CD4-positive, CD25-positive, alpha-beta regulatory T cell (primary cell): ENCODE measurements around the gene UHRF1. TPM values are rescaled to one million over a fixed set of nuclear protein-coding genes. Genes with fewer than 3 reads are reported as not detected.
"Not testable (repeated sequence)": the region's sequence is repeated elsewhere in the genome, so short reads cannot be mapped to it uniquely, and the experiment has no call there.

Source experiments
- ATAC-seq, 2 donors: fragments of 150-1000 bp; cut with Tn5 transposase; one replicate each; pipeline ENCODE4 v1.10.0; 2021; ENCODE audit warnings: low read depth in 2 of 2, moderate number of reproducible peaks in 2 of 2, moderate library complexity in 1 of 2
- DNase-seq, 3 donors: peaks; one replicate each; pipeline versions ENCODE4 v3.0.0 to v3.0.0-alpha.2; 2012 to 2022; ENCODE audit warnings: mixed read lengths in 1 of 3
- H3K27ac ChIP-seq: one replicate; pipeline ENCODE4 v1.7.0; 2013; ENCODE audit warnings: mild to moderate bottlenecking, low read length; ENCODE audit not compliant: insufficient read depth, poor library complexity, severe bottlenecking
- H3K27me3 ChIP-seq: one replicate; pipeline ENCODE4 v1.7.0; 2013; ENCODE audit warnings: low read length; ENCODE audit not compliant: control insufficient read depth, insufficient read depth
- H3K36me3 ChIP-seq: one replicate; pipeline ENCODE4 v1.7.0; 2013; ENCODE audit warnings: mild to moderate bottlenecking, low read length, moderate library complexity; ENCODE audit not compliant: control insufficient read depth, insufficient read depth
- H3K4me1 ChIP-seq: 2 replicates; pipeline ENCODE4 v1.7.0; 2013; ENCODE audit warnings: mild to moderate bottlenecking, low read length; ENCODE audit not compliant: insufficient read depth, control insufficient read depth, poor library complexity, severe bottlenecking
- H3K4me3 ChIP-seq: one replicate; pipeline ENCODE4 v1.7.0; 2013; ENCODE audit warnings: low read depth, mild to moderate bottlenecking, low read length, moderate library complexity
- H3K9me3 ChIP-seq, 2 experiments: 1 replicate in 1 of 2; 2 replicates in 1 of 2; pipeline ENCODE4 v1.7.0; 2013; ENCODE audit warnings: low read length in 2 of 2, mild to moderate bottlenecking in 1 of 2, moderate library complexity in 1 of 2; ENCODE audit not compliant: control insufficient read depth in 2 of 2
- H3K27ac Mint-ChIP-seq, 3 donors: one replicate each; pipeline ENCODE4 v1.8.0; 2020 to 2022; ENCODE audit warnings: mild to moderate bottlenecking in 3 of 3, mixed read lengths in 3 of 3, moderate library complexity in 2 of 3
- H3K27me3 Mint-ChIP-seq: one replicate; pipeline ENCODE4 v1.8.0; 2022; ENCODE audit warnings: mild to moderate bottlenecking, mixed read lengths
- H3K36me3 Mint-ChIP-seq: one replicate; pipeline ENCODE4 v1.8.0; 2020; ENCODE audit warnings: mixed read lengths
- H3K4me1 Mint-ChIP-seq, 4 donors: one replicate each; pipeline ENCODE4 v1.8.0; 2020 to 2022; ENCODE audit warnings: mixed read lengths in 4 of 4, mild to moderate bottlenecking in 1 of 4
- H3K4me3 Mint-ChIP-seq, 4 donors: one replicate each; pipeline ENCODE4 v1.8.0; 2020 to 2022; ENCODE audit warnings: mild to moderate bottlenecking in 4 of 4, mixed read lengths in 4 of 4, moderate library complexity in 3 of 4
- H3K9me3 Mint-ChIP-seq, 7 donors: one replicate each; pipeline ENCODE4 v1.8.0; 2020 to 2022; ENCODE audit warnings: mixed read lengths in 7 of 7, mild to moderate bottlenecking in 3 of 7, moderate library complexity in 2 of 7
- polyA plus RNA-seq, 4 donors: library from polyadenylated mRNA; unstranded; fragments of 300-500 nt; fragmentation: Illumina TruSeq; gene quantifications; one replicate each; pipeline ENCODE4 v1.2.3, GENCODE V29; 2021
- total RNA-seq: library from RNA; stranded (reverse); gene quantifications from one replicate; pipeline ENCODE4 v1.2.3, GENCODE V29; 2022

UHRF1 gene
- total and polyA plus RNA-seq, 5 donors from 2014 or later: 0.57 to 2.7 (median 1.1) TPM

DNA sequence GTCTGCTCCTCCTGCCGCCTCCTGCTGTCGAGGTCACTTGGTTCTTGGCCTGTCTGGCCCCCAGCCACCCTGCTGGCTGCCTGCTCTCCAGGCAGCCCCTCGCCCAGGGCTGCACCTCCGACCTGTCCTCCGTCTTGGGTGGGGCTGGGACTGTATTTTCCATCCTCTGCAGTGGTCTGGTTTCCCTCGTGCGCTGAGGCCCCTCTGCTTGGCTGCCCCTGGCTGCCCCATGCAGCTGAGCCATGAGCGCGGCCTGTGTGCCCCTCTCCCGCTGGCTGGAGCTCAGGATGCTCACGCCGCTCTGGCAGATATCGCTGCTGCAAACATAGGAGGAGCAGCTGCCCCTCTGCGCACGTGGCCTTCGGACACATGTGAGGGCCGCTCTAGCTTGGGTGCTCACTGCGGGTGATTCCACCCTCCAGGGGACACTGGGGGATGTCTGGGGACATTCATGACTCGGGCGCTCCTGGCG, 14.0 kb downstream of the UHRF1 start:
- no peaks in the 10 kb centered on the region for H3K27me3 ChIP-seq
- H3K27me3 Mint-ChIP-seq: no peaks in the 10 kb centered on the region
- H3K36me3 Mint-ChIP-seq: no peaks in the 10 kb centered on the region
- H3K27ac ChIP-seq: no peak overlapping the region
- ATAC-seq (no peak), DNase-seq (no peak)
- no peak overlapping the region for H3K27ac Mint-ChIP-seq
- no peaks in the 10 kb centered on the region for H3K4me1 Mint-ChIP-seq
- H3K9me3 Mint-ChIP-seq: no peaks in the 10 kb centered on the region
- no peaks in the 10 kb centered on the region for H3K4me1 ChIP-seq
- H3K4me3 Mint-ChIP-seq: no peak overlapping the region
- no peaks in the 10 kb centered on the region for H3K36me3 ChIP-seq
- no peak overlapping the region for H3K4me3 ChIP-seq
- H3K9me3 ChIP-seq: no peaks in the 10 kb centered on the region

DNA sequence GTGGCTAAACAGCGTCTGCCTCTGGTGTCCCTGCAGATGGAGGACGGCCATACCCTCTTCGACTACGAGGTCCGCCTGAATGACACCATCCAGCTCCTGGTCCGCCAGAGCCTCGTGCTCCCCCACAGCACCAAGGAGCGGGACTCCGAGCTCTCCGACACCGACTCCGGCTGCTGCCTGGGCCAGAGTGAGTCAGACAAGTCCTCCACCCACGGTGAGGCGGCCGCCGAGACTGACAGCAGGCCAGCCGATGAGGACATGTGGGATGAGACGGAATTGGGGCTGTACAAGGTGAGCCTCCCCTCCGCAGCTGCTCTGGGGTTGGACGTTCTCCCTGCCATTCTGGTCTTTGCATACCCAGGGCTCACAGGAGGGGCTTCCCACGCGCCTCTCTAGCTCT, 19.9 kb downstream of the UHRF1 start:
- Histone ChIP-seq H3K4me3 (no peak overlapping the region), H3K27me3 (no peaks in the 10 kb centered on the region), H3K9me3 (no peaks in the 10 kb centered on the region), H3K27ac (no peak overlapping the region), H3K4me1 (no peaks in the 10 kb centered on the region), H3K36me3 (no peaks in the 10 kb centered on the region)
- DNase-seq: no peak
- Mint-ChIP-seq H3K4me1 (no peaks in the 10 kb centered on the region), H3K27ac (no peak overlapping the region), H3K27me3 (no peaks in the 10 kb centered on the region), H3K4me3 (no peak overlapping the region), H3K36me3 (no peaks in the 10 kb centered on the region), H3K9me3 (no peaks in the 10 kb centered on the region)
- no peak for ATAC-seq

DNA sequence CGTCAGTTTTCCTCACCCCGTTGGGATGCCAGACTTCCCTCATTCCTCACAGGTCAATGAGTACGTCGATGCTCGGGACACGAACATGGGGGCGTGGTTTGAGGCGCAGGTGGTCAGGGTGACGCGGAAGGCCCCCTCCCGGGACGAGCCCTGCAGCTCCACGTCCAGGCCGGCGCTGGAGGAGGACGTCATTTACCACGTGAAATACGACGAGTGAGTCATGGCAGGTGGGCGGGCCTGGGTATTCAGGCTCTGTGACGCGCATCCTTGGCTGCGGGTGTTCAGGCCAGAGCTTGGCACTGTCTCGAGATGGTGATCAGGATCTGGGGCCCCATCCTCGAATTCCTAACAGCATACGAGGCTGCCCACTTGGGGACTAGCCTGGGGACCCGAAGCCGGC, 21.4 kb downstream of the UHRF1 start:
- Histone ChIP-seq H3K9me3 (no peaks in the 10 kb centered on the region), H3K4me1 (no peaks in the 10 kb centered on the region), H3K27ac (no peak overlapping the region), H3K36me3 (no peaks in the 10 kb centered on the region), H3K4me3 (no peak overlapping the region), H3K27me3 (no peaks in the 10 kb centered on the region)
- Mint-ChIP-seq H3K27ac (no peak overlapping the region), H3K4me3 (no peak overlapping the region), H3K27me3 (no peaks in the 10 kb centered on the region), H3K4me1 (no peaks in the 10 kb centered on the region), H3K9me3 (no peaks in the 10 kb centered on the region), H3K36me3 (no peaks in the 10 kb centered on the region)
- DNase-seq (no peak), ATAC-seq (no peak)

DNA sequence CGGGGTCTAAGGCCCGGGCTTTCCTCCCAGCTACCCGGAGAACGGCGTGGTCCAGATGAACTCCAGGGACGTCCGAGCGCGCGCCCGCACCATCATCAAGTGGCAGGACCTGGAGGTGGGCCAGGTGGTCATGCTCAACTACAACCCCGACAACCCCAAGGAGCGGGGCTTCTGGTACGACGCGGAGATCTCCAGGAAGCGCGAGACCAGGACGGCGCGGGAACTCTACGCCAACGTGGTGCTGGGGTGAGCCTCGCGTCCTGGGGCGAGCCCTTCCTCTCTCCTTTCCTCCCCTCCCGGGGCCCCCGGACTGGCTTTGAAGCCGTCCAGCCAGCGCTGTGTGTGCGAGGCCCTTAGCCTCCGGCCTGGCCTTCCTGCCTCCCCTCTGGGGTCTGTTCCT, 23.4 kb downstream of the UHRF1 start:
- H3K27me3 ChIP-seq: no peaks in the 10 kb centered on the region
- H3K9me3 ChIP-seq: no peaks in the 10 kb centered on the region
- no peak overlapping the region for H3K27ac ChIP-seq
- Mint-ChIP-seq H3K27me3 (no peaks in the 10 kb centered on the region), H3K27ac (no peak overlapping the region), H3K9me3 (no peaks in the 10 kb centered on the region), H3K4me1 (no peaks in the 10 kb centered on the region), H3K36me3 (no peaks in the 10 kb centered on the region), H3K4me3 (no peak overlapping the region)
- H3K36me3 ChIP-seq: no peaks in the 10 kb centered on the region
- DNase-seq: no peak
- H3K4me3 ChIP-seq: no peak overlapping the region
- H3K4me1 ChIP-seq: no peaks in the 10 kb centered on the region
- no peak for ATAC-seq

DNA sequence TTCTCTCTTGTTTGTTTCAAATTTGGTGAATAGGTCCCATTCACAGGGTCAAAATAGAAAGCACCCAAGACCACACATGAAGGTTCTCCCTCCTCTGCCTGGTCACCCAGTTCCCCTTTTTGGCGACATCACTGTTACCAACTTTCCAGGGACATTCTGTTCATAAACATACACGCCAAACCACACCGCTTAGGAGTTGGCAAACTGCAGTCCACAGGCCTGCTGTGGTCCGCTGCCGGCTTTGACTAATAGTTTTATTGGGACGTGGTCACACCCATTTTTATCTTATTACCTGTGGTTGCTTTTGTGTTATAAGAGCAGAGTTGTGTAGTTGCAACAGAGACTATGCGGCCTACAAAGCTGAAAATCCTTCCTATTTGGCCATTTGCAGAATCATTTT, 24.2 kb downstream of the UHRF1 start:
- no peaks in the 10 kb centered on the region for H3K4me1 ChIP-seq
- no peaks in the 10 kb centered on the region for H3K36me3 Mint-ChIP-seq
- ATAC-seq: no peak
- H3K9me3 Mint-ChIP-seq: peaks cover 0 to 1% (median 0%) of the 10 kb centered on the region in 7 donors
- H3K4me3 Mint-ChIP-seq: no peak overlapping the region
- H3K27me3 Mint-ChIP-seq: no peaks in the 10 kb centered on the region
- peaks cover 0 to 6% (median 0%) of the 10 kb centered on the region in 4 donors for H3K4me1 Mint-ChIP-seq
- no peak for DNase-seq
- no peak overlapping the region for H3K4me3 ChIP-seq
- H3K27ac ChIP-seq: no peak overlapping the region
- no peak overlapping the region for H3K27ac Mint-ChIP-seq
- no peaks in the 10 kb centered on the region for H3K36me3 ChIP-seq
- H3K27me3 ChIP-seq: no peaks in the 10 kb centered on the region
- no peaks in the 10 kb centered on the region for H3K9me3 ChIP-seq

DNA sequence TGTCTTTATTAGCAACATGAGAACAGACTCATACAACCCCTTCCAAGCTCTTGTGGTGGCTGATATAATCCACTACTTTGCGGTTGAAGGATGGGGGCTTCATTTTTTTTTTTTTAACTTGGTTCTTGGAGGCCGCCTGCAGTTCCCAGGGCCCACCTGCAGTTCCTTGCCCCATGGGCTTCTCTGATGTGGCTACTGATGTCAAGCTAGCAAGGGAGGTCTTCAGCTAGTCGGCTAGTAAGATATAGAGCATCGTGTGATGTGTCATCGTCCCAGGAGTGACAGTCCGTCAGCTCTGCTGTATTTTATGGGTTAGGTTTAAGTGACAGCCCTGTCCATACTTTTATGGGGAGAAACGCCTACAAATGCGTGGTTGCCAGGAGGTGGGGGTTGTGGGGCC, 26.1 kb downstream of the UHRF1 start:
- Histone ChIP-seq H3K9me3 (no peaks in the 10 kb centered on the region), H3K4me3 (no peak overlapping the region), H3K4me1 (no peaks in the 10 kb centered on the region), H3K27me3 (no peaks in the 10 kb centered on the region), H3K36me3 (no peaks in the 10 kb centered on the region), H3K27ac (no peak overlapping the region)
- DNase-seq: no peak
- Mint-ChIP-seq H3K27ac (no peak overlapping the region), H3K9me3 (peaks cover 0 to 1% (median 0%) of the 10 kb centered on the region in 7 donors), H3K4me1 (peaks cover 0 to 6% (median 0%) of the 10 kb centered on the region in 4 donors), H3K4me3 (no peak overlapping the region), H3K36me3 (no peaks in the 10 kb centered on the region), H3K27me3 (no peaks in the 10 kb centered on the region)
- ATAC-seq: no peak

DNA sequence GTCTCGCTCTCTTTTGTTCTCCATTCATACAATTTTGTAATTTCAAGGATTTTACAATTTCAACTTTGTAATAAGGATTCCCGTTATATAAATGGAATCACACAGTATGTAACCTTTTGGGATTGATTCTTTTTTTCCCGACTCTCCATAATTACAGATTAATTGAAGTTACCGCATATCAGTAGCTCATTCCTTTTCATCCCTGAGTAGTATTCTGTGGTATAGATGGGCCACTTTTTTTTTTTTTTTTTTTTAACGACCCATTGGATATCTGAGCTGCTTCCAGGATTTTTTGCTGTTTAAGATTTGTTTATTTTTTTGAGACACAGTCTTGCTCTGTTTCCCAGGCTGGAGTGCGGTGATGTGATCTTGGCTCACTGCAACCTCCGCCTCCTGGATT, 27.8 kb downstream of the UHRF1 start:
- Histone ChIP-seq H3K36me3 (no peaks in the 10 kb centered on the region), H3K4me3 (no peak overlapping the region), H3K4me1 (no peaks in the 10 kb centered on the region), H3K27me3 (no peaks in the 10 kb centered on the region), H3K9me3 (no peaks in the 10 kb centered on the region), H3K27ac (no peak overlapping the region)
- Mint-ChIP-seq H3K4me1 (peaks cover 0 to 6% (median 0%) of the 10 kb centered on the region in 4 donors), H3K36me3 (no peaks in the 10 kb centered on the region), H3K27ac (no peak overlapping the region), H3K4me3 (no peak overlapping the region), H3K27me3 (no peaks in the 10 kb centered on the region), H3K9me3 (peaks cover 0 to 1% (median 0%) of the 10 kb centered on the region in 7 donors)
- ATAC-seq (no peak), DNase-seq (no peak)

DNA sequence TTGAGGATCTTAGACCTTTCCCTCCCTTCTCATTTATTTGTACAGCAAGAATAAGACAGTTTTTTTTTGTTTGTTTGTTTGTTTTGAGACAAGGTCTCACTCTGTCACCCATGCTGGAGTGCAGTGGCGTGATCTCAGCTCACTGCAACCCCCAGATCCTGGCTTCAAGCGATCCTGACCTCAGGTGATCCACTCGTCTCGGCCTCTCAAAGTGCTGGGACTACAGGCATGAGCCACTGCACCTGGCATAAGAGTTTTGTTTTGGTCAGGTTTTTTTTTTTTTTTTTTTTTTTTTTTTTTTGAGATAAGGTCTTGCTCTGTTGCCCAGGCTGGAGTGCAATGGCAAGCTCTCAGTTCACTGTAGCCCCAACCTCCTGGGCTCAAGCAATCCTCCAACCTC, 29.2 kb downstream of the UHRF1 start:
- not testable (repeated sequence) for H3K27ac Mint-ChIP-seq, H3K4me1 ChIP-seq, H3K4me3 Mint-ChIP-seq, H3K36me3 Mint-ChIP-seq, H3K9me3 Mint-ChIP-seq, H3K27me3 Mint-ChIP-seq, H3K27ac ChIP-seq, H3K27me3 ChIP-seq, ATAC-seq, H3K4me3 ChIP-seq, H3K4me1 Mint-ChIP-seq, H3K36me3 ChIP-seq, H3K9me3 ChIP-seq, DNase-seq
